Skeletal muscle tissue (tissue), 4 donors: ENCODE results near the gene IFNA13. TPM values are rescaled to one million over a fixed set of nuclear protein-coding genes. Genes with fewer than 3 reads are reported as not detected.
A peak's percentile ranks its signal among the peaks of the same experiment; 100 is the strongest.
"Not testable (repeated sequence)": the region's sequence is repeated elsewhere in the genome, so short reads cannot be mapped to it uniquely, and the experiment has no call there.

Experiments
- H3K27ac ChIP-seq: one replicate; pipeline ENCODE4 v1.7.0; 2013; ENCODE audit warnings: mild to moderate bottlenecking, low read depth, low read length, inconsistent platforms
- H3K27me3 ChIP-seq, 3 donors: one replicate each; pipeline ENCODE4 v1.7.0; 2013; ENCODE audit warnings: low read length in 3 of 3; ENCODE audit not compliant: control insufficient read depth in 3 of 3, insufficient read depth in 3 of 3
- H3K36me3 ChIP-seq, 3 donors: one replicate each; pipeline ENCODE4 v1.7.0; 2013; ENCODE audit warnings: low read length in 3 of 3; ENCODE audit not compliant: control insufficient read depth in 3 of 3, insufficient read depth in 3 of 3
- H3K4me1 ChIP-seq, 3 donors: one replicate each; pipeline ENCODE4 v1.7.0; 2013; ENCODE audit warnings: low read length in 3 of 3, mild to moderate bottlenecking in 3 of 3; ENCODE audit not compliant: control insufficient read depth in 3 of 3, insufficient read depth in 3 of 3
- H3K4me3 ChIP-seq, 3 donors: one replicate each; pipeline ENCODE4 v1.7.0; 2013; ENCODE audit warnings: low read length in 3 of 3
- H3K9ac ChIP-seq, 3 donors: one replicate each; pipeline ENCODE4 v1.7.0; 2013; ENCODE audit warnings: low read length in 3 of 3, mild to moderate bottlenecking in 3 of 3, moderate library complexity in 2 of 3, low read depth in 1 of 3
- H3K9me3 ChIP-seq, 3 donors: one replicate each; pipeline ENCODE4 v1.7.0; 2013; ENCODE audit warnings: low read length in 3 of 3; ENCODE audit not compliant: control insufficient read depth in 3 of 3
- total RNA-seq: library from RNA; depleted of rRNA; stranded (reverse); fragments of >200 nt; gene quantifications from one replicate; pipeline ENCODE4 v1.2.3, GENCODE V29; 2014
- donor health status: Osteomylitis.

The IFNA13 gene
- total RNA-seq, 1 donor from 2014 or later: 0.52 TPM

DNA sequence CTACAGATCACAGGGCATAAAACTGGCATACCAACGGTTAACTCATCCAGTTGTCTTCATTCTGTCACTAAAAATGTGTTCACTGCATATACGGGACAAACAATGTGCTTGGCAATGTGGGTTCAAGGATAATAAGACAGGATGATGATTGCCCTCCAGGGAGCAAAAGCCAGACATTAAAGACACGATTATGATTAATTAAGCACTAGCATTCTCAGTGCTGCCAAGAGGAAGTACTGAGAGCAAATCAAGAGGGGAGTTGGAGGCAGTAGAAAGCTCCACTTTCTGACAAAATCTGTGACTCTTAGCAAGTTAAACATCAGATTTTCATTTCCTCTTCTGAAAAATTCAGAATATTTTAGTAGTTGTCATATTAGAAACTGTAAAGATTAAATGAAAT lies 32.1 kb upstream of the IFNA13 start:
- Histone ChIP-seq H3K27me3 (peaks cover 14 to 17% (median 15%) of the 10 kb centered on the region in 3 donors), H3K4me1 (peaks cover 10 to 13% (median 12%) of the 10 kb centered on the region in 3 donors), H3K4me3 (no peak overlapping the region), H3K9me3 (no peaks in the 10 kb centered on the region), H3K27ac (no peak overlapping the region), H3K9ac (no peak overlapping the region), H3K36me3 (no peaks in the 10 kb centered on the region)

DNA sequence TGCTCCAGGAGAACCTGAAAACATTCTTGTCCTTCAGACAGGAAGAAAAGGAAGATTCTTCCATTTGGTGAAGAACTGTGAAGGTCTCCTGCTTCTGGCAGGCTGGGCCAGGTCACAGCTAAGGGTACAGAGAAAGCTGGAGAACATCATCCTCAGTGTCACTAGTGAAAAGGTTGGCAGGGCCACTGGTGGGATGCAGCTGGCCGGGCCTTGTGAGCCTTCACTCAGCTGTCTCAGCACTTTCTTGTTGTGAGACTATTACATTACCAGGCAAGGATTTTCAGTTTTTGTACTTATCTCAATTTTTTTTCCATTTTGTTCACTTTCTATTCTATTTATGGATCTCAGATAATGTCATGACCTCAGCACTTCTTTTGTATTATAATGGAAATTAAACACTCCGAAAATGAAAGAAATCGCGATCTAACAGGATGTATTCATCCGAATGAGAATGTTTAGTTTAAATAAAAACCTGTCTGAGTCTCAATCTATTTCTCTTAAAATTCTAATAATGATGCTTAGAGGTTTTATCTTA lies 31.2 kb upstream of the IFNA13 start:
- Histone ChIP-seq H3K4me3 (no peak overlapping the region), H3K36me3 (no peaks in the 10 kb centered on the region), H3K4me1 (peaks cover 10 to 13% (median 12%) of the 10 kb centered on the region in 3 donors), H3K9me3 (no peaks in the 10 kb centered on the region), H3K27ac (no peak overlapping the region), H3K27me3 (peaks cover 14 to 17% (median 16%) of the 10 kb centered on the region in 3 donors), H3K9ac (no peak overlapping the region)

DNA sequence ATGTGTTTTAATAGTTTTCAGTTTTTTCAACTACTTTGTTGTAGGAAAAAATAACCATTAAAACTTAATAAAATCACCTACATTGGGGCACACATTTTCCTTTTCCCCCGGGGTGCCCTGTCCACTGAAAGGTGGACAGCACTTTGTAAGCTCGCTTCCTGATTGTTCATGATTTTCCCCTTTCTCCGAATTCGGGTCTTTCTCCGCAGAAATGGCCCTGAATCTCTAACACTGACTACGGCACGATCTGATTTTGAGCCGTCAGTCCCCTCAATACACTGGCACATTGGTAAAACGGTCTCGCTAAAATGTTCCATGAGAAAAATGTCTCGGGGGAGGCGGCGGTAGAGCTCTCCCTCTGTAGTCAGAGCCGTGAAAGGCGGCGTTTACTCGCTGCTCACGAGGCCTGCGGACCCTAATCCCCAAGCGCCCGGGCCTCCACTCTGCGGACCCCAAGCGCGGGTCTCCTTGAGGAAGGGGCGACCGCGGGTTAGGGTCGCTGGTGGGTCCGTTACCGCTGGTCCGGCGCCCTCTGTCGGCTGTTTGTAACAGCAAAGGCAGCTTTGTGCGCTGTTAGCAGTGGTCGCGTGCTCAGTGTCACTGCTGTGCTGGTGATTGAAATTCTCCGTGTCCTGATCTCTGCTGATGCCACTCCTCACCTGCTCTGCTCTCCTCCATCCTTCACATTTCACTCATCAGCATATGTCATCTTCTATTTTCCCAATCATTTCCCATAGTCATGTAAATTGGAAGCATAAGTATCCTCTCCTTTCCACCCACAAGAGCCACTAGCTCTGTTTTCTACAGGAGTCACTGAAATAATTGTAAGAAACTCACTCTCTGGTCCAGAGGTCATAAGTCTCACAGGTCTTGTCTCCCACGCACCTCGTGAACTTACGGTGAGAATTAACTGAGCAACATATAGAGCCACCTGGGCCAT lies 28.2 kb upstream of the IFNA13 start:
- Histone ChIP-seq H3K36me3 (no peaks in the 10 kb centered on the region), H3K27me3 (peaks cover 6 to 17% (median 14%) of the 10 kb centered on the region in 3 donors), H3K9ac (peak overlapping the region; percentile 13 to 73 (median 48)), H3K4me1 (peaks cover 3 to 4% (median 4%) of the 10 kb centered on the region in 3 donors), H3K4me3 (peak overlapping the region; percentile 54 to 69 (median 64)), H3K9me3 (no peaks in the 10 kb centered on the region), H3K27ac (no peak overlapping the region)

DNA sequence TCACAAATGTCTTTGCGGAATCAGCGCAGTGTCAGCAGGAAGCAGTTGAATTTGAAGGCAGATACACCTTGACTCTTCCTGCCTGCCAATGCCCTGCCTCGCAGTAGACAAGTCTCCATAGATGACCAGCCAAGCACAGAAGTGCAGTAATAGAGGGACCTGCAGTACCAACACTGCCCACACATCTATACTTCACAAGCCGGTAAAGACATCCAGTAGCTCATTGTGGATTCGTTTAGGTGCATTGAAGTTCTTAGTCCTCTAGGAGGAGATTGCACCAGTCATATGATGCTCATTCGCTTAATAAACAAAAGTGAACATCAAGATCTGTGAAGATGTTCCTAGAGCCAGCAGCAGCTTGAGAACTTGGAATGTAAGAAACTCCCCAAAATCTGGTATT lies 24.4 kb upstream of the IFNA13 start:
- Histone ChIP-seq H3K4me3 (no peak overlapping the region), H3K36me3 (no peaks in the 10 kb centered on the region), H3K27me3 (peaks cover 10 to 19% (median 14%) of the 10 kb centered on the region in 3 donors), H3K27ac (no peak overlapping the region), H3K4me1 (peaks cover 3 to 4% (median 4%) of the 10 kb centered on the region in 3 donors), H3K9me3 (no peaks in the 10 kb centered on the region), H3K9ac (no peak overlapping the region)

DNA sequence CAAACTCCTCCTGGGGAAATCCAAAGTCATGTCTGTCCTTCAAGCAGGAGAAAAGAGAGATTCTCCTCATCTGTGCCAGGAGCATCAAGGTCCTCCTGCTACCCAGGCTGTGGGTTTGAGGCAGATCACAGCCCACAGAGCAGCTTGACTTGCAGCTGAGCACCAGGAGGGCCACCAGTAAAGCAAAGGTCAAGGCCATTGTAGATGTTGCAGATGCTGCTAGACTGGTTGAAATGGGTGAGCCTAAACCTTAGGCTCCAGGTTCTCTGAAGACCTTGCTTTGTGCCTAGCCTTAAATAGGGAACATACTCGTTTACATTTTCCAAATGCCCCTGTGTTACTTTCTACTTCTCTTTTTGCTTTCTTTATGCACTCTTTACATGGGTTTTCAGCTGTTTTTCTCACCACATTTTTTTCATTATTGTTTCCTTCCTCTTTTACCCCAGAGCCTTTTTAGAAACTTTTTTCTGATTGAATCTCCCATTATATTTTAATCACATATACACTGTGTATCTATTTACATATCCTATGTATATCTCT lies 17.3 kb upstream of the IFNA13 start, which contains the start of gene IFNA2:
IFNA2 (minus strand) TSS at position 268 of the 540 bp plus-strand sequence; CDS start at position 199, 69 bp downstream.
- H3K4me1 ChIP-seq: peaks cover 0 to 4% (median 0%) of the 10 kb centered on the region in 3 donors
- H3K36me3 ChIP-seq: no peaks in the 10 kb centered on the region
- no peaks in the 10 kb centered on the region for H3K9me3 ChIP-seq
- H3K27ac ChIP-seq: no peak within 1 kb of the TSS
- H3K9ac ChIP-seq: no peak within 1 kb of the TSS
- peaks cover 0 to 9% (median 5%) of the 10 kb centered on the region in 3 donors for H3K27me3 ChIP-seq
- no peak within 1 kb of the TSS for H3K4me3 ChIP-seq

DNA sequence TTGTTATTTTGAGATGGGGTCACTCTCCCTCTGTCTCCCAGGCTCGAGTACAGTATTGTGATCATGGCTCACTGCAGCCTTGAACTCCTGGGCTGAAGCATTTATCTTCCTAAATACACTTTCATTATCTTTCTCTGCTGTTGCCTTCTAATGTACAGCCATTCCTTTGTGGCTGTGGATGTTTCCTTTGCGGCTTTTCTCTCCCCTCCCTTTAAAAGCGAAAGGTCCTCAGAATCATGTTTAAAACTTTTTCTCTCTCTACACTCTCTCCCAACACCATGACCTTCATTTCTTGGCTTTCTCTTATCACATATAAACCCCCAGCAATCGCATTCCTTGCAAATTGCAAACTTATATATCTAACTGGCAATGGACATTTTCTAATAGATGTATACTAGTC lies 15.8 kb upstream of the IFNA13 start:
- no peak overlapping the region for H3K9ac ChIP-seq
- no peak overlapping the region for H3K4me3 ChIP-seq
- H3K27me3 ChIP-seq: peaks cover 0 to 11% (median 5%) of the 10 kb centered on the region in 3 donors
- peaks cover 0 to 4% (median 0%) of the 10 kb centered on the region in 3 donors for H3K4me1 ChIP-seq
- no peaks in the 10 kb centered on the region for H3K36me3 ChIP-seq
- no peaks in the 10 kb centered on the region for H3K9me3 ChIP-seq
- H3K27ac ChIP-seq: no peak overlapping the region

DNA sequence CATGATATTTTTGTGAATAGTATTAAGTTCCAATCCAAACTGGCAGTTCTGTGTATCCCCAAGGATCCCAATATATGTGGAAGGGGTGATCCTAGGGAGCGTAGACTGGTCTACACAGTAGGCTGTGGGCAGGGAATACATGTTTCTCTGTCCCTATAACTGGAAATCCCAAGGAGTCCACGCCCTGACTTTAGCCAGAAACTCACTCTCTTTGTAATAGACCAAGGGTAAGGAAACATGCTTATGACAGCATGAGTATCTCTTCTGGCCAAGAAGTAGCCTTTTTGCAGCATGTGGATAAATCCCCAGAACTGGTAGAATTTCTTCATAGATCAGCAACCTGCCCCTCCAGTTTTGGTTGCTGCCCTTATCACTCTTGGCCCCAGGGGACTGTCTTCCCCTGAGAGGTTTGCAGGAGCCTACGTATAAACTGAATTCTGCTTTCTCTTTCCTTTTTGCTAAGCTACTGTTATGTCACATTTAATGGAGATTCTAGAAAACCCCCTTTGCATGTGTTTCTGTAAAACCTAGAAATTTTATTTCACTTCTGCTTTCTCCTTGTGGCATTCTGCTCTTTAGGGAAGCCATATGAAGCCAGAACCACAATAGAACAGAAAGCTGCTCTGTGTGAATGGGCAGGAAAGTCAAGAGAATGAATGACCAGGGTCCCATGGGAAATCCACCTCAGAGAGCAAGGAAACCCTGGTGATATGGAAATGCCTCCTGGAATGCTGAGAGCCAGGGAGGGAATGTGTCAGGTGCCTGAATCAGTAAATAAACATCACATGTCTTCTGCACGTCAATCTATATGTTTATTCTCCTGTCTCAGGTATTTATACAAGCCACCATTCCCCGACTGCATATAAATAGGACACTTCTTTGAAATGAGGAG lies 13.8 kb upstream of the IFNA13 start:
- H3K36me3 ChIP-seq: no peaks in the 10 kb centered on the region
- no peak overlapping the region for H3K27ac ChIP-seq
- no peak overlapping the region for H3K9ac ChIP-seq
- no peaks in the 10 kb centered on the region for H3K9me3 ChIP-seq
- peaks cover 0 to 7% (median 5%) of the 10 kb centered on the region in 3 donors for H3K27me3 ChIP-seq
- peaks cover 0 to 4% (median 0%) of the 10 kb centered on the region in 3 donors for H3K4me1 ChIP-seq
- no peak overlapping the region for H3K4me3 ChIP-seq

- not testable (repeated sequence) for H3K4me3 ChIP-seq, H3K27me3 ChIP-seq, H3K9ac ChIP-seq, H3K27ac ChIP-seq, H3K36me3 ChIP-seq, H3K4me1 ChIP-seq, H3K9me3 ChIP-seq
These were observed 3.6 kb upstream of the IFNA13 start for GRCh38 chr9:21371467-21371866.

DNA sequence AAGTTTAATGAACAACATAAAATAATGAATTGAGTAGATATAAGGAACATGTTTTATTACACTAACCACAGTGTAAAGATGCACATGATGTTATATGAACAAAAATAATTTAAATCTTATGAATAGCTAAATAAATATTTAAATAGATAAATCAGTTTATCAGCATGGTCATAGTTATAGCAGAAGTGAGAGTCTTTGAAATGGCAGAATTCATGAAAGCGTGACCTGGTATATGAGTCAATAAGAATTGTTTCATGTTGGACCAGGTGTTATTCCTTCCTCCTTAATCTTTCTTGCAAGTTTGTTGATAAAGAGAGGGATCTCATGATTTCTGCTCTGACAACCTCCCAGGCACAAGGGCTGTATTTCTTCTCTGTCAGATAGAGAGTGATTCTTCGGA lies 688 bp downstream of the IFNA13 start:
- not testable (repeated sequence) for H3K4me3 ChIP-seq, H3K9me3 ChIP-seq, H3K9ac ChIP-seq, H3K27me3 ChIP-seq, H3K36me3 ChIP-seq, H3K4me1 ChIP-seq, H3K27ac ChIP-seq
